AG04450 (cell line): ENCODE measurements around the gene CXCR1. TPM values are rescaled to one million over a fixed set of nuclear protein-coding genes. Genes with fewer than 3 reads are reported as not detected.
A peak's percentile ranks its signal among the peaks of the same experiment; 100 is the strongest.

Experiments used
- CTCF ChIA-PET: fragments of 300-600, 350-600 bp; formaldehyde crosslinking; extraction: SDS; loops from one replicate; lab custom pipeline; 2022; ENCODE audit warnings: antibody characterized with exemption, inconsistent platforms; lab: Charles Lee
- POLR2A ChIA-PET: fragments of 350-600 bp; formaldehyde crosslinking; extraction: SDS; loops from one replicate; lab custom pipeline; 2021; ENCODE audit warnings: antibody characterized with exemption, inconsistent platforms; lab: Yijun Ruan, JAX
- DNase-seq: peaks from one replicate; pipeline ENCODE4 v3.0.0-alpha.2; 2011; ENCODE audit warnings: low read depth, low spot score
- H3K27ac ChIP-seq: one replicate; pipeline ENCODE4 v1.5.1; 2012; ENCODE audit warnings: low read depth, low read length, control low read depth
- H3K27me3 ChIP-seq: one replicate; pipeline ENCODE4 v1.6.0; 2012; ENCODE audit warnings: low read length; ENCODE audit not compliant: control insufficient read depth, insufficient read depth
- H3K4me3 ChIP-seq: 2 replicates; pipeline ENCODE4 v1.5.1; 2011; ENCODE audit warnings: mild to moderate bottlenecking, low read depth, low read length, control low read depth
- H3K9me3 ChIP-seq: 2 replicates; pipeline ENCODE4 v1.5.1; 2012; ENCODE audit warnings: low read length; ENCODE audit not compliant: control insufficient read depth, insufficient read depth
- CTCF ChIP-seq: IDR thresholded peaks from 2 replicates; pipeline ENCODE4 v1.5.1; 2011; ENCODE audit warnings: low read depth, low read length, control low read depth, inconsistent platforms
- polyA minus RNA-seq: library from RNA; depleted of rRNA, polyadenylated mRNA; stranded (reverse); fragments of >200 nt; gene quantifications from 2 replicates; pipeline ENCODE4 v1.2.3, GENCODE V29; 2011; rRNA and poly(A)+ RNA removed
- polyA plus RNA-seq: library from polyadenylated mRNA; depleted of rRNA; stranded (reverse); fragments of >200 nt; gene quantifications from 2 replicates; pipeline ENCODE4 v1.2.3, GENCODE V29; 2011; rRNA removed

CXCR1 gene
- polyA plus RNA-seq = not detected in 2 replicates
- not detected in 2 replicates for polyA minus RNA-seq

GRCh38 chr2:218166791-218167190 is at the start of gene CXCR1:
Gene CXCR1, minus strand, starts transcription at chr2:218166962. Its CDS starts 1,751 bp downstream, at chr2:218165211.
- H3K4me3 ChIP-seq = no peak within 1 kb of the TSS
- peaks cover 55% of the 10 kb centered on the region for H3K27me3 ChIP-seq
- no peak for DNase-seq
- POLR2A ChIA-PET = no interaction called here
- no peaks in the 10 kb centered on the region for H3K9me3 ChIP-seq
- no peak within 1 kb of the TSS for H3K27ac ChIP-seq
- CTCF ChIA-PET = interaction anchor here (0.6 kb wide), 1 partner anchor 42 kb away, joined by 3 read pairs; no protein-coding TSS in a partner anchor
- TF ChIP-seq CTCF = no peak

DNA sequence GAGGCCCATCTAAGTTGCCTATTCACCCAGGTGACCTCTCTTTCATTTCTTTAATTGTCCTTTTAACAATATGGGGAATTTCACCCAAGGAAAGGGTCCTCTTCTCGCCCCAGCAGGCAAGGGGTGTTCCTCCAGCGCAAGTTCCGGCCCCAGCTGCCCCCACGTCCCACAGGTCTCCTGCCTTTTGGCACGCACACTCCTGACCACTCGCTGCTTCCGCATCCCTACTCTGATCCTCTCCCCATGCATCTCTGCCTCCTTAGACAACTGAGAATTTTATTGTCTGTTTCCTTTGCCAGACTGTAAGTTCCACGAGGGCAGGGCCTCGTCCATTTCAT is 49.5 kb upstream of the CXCR1 start:
- DNase-seq = no peak
- Histone ChIP-seq H3K27ac (peak overlapping the region; percentile 93), H3K9me3 (peaks cover 6% of the 10 kb centered on the region; the same call in 1 of the 2 replicates), H3K27me3 (peaks cover 2% of the 10 kb centered on the region), H3K4me3 (peak overlapping the region; percentile 96)
- POLR2A ChIA-PET = interaction anchor here (0.8 kb wide), 1 partner anchor 13 kb away, joined by 5 read pairs; no protein-coding TSS in a partner anchor
- CTCF ChIA-PET = no interaction called here
- no peak for TF ChIP-seq CTCF

- Histone ChIP-seq H3K9me3 (peaks cover 6% of the 10 kb centered on the region; the same call in 1 of the 2 replicates), H3K27me3 (peaks cover 5% of the 10 kb centered on the region), H3K27ac (no peak overlapping the region), H3K4me3 (no peak overlapping the region)
- CTCF ChIA-PET = no interaction called here
- POLR2A ChIA-PET = no interaction called here
- TF ChIP-seq CTCF = no peak
- no peak for DNase-seq
Measured at GRCh38 chr2:218214116-218214515, 47.4 kb upstream of the CXCR1 start.

DNA sequence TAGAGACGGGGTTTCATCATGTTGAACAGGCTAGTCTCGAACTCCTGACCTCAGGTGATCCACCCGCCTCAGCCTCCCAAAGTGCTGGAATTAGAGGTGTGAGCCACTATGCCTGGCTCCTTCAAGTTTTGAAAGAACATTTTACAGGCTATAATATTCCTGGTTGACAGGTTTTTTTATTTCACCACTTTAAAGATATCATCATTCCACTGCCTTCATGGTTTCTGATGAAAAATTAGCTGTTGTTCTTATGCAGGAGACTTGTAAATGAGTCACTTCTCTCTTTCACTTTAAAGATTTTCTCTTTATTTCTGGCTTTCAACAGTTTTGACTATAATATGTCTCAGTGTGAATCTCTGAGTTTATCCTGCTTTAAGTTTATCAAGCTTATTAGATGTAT is 42.3 kb upstream of the CXCR1 start:
- ChIA-PET POLR2A (no interaction called here), CTCF (interaction anchor here (0.6 to 0.7 kb wide), 2 partner anchors 43 to 1494 kb away, joined by 3 to 5 read pairs; no protein-coding TSS in a partner anchor)
- peaks cover 3% of the 10 kb centered on the region; the same call in 1 of the 2 replicates for H3K9me3 ChIP-seq
- H3K27ac ChIP-seq = no peak overlapping the region
- H3K27me3 ChIP-seq = peaks cover 17% of the 10 kb centered on the region
- TF ChIP-seq CTCF = no peak
- no peak overlapping the region for H3K4me3 ChIP-seq
- no peak for DNase-seq

DNA sequence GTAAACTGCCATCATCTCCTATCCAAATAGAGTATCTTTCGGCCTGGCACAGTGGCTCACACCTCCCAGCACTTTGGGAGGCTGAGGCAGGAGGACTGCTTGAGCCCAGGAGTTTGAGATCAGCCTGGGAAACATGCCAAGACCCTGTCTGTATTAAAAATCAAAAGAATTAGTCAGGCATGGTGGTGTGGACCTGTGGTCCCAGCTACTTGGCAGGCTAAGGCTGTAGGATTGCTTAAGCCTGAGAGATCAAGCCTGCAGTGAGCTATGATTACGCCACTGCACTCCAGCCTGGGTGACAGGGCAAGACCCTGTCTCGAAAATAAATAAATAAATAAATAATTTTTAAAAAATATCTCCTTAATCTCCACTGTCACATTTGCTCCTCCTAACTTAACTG is 35.5 kb upstream of the CXCR1 start:
- no peak for DNase-seq
- ChIA-PET POLR2A (interaction anchor here (0.7 kb wide), 1 partner anchor 19 kb away, joined by 5 read pairs; no protein-coding TSS in a partner anchor), CTCF (interaction anchor here (0.5 kb wide), 1 partner anchor 128 kb away, joined by 3 read pairs; no protein-coding TSS in a partner anchor)
- H3K27me3 ChIP-seq = peaks cover 19% of the 10 kb centered on the region
- H3K27ac ChIP-seq = no peak overlapping the region
- TF ChIP-seq CTCF = no peak
- no peaks in the 10 kb centered on the region for H3K9me3 ChIP-seq
- no peak overlapping the region for H3K4me3 ChIP-seq
